ENCODE results near the gene NFIA. TPM values are rescaled to one million over a fixed set of nuclear protein-coding genes. Genes with fewer than 3 reads are reported as not detected.

NFIA gene
- total RNA-seq, 1 experiment from 2014 or later: 65.4 TPM

DNA sequence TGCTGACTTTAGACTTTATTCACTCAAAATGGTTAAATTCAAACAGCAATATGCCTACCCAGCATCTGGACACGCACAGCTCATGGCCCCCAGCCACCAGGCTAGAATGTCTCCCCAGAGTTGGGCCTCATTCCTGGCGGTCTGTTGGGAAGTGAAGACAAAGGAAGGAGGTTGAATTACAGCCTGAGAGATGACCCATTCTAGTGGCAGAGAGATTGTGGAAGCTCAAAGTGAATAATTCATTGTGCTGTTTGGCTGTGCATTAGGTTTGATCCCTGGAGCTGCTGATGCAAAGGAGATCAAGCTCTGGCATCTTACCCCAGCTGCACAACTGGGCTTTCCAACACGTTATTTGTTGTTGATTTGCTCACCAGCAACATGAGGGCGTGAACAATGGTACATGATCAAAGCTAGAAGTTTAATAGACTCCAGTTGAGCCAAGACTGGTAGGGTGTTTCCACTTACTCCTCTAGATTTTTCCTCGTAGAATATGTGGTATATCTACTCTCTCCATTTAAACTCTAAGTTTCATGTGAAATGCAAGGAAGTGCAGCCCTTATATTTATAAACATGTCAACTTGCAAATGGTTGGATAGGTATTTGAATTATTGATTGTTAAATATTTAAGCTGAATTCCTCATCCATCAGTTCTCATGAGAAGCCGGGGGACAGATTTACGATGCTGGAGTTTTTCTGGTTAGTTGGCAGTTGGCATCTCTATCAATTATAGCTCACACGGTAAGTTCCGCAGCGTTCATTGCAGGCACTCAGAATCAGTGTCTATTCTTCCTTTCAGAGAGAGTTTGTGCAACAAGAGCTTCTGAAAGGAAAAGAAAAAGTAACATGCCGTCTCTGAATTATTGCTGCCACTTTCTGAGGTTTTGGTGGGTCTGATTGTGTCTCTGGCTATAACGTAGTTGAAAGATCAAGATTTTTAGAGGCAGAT is 419.9 kb downstream of the NFIA start:
- peaks cover 3% of the 10 kb centered on the region for H3K4me1 ChIP-seq (ENCODE audit: insufficient read depth, low read length, poor library complexity, severe bottlenecking)
- no peaks in the 10 kb centered on the region for H3K9me3 ChIP-seq (ENCODE audit: low read depth, low read length, poor library complexity, severe bottlenecking)
- POLR2A ChIA-PET (ENCODE audit: low non-redundant PET): no interaction called here
- CTCF ChIA-PET: no interaction called here
- H3K27me3 ChIP-seq (replicated peaks; ENCODE audit: insufficient read depth, low read depth, low read length, poor library complexity): no peaks in the 10 kb centered on the region
- H3K4me3 ChIP-seq (ENCODE audit: low read depth, low read length, poor library complexity, severe bottlenecking): no peak overlapping the region
- TF ChIP-seq EZH2 (IDR thresholded peaks at IDR 0.05; ENCODE audit: borderline replicate concordance, low read depth, low read length, poor library complexity, severe bottlenecking) (no peak), CTCF (conservative IDR thresholded peaks at IDR 0.05; ENCODE audit: low read depth, low read length) (no peak)
- no TSS peak for BruUV-seq (replicated peaks)
- intact Hi-C loops (cut with micrococcal nuclease; ENCODE audit: unreplicated experiment): no loop called here
- DNase-seq (ENCODE audit: low spot score): no peak
- H3K27ac ChIP-seq (ENCODE audit: low read depth, low read length, poor library complexity, severe bottlenecking): no peak overlapping the region
- H3K36me3 ChIP-seq (ENCODE audit: insufficient read depth, low read length, poor library complexity, severe bottlenecking): no peaks in the 10 kb centered on the region

- Histone ChIP-seq H3K4me3 (ENCODE audit: low read depth, low read length, poor library complexity, severe bottlenecking) (no peak overlapping the region), H3K9me3 (ENCODE audit: low read depth, low read length, poor library complexity, severe bottlenecking) (no peaks in the 10 kb centered on the region), H3K27me3 (replicated peaks; ENCODE audit: insufficient read depth, low read depth, low read length, poor library complexity) (no peaks in the 10 kb centered on the region), H3K27ac (ENCODE audit: low read depth, low read length, poor library complexity, severe bottlenecking) (no peak overlapping the region), H3K4me1 (ENCODE audit: insufficient read depth, low read length, poor library complexity, severe bottlenecking) (peaks cover 3% of the 10 kb centered on the region), H3K36me3 (ENCODE audit: insufficient read depth, low read length, poor library complexity, severe bottlenecking) (no peaks in the 10 kb centered on the region)
- BruUV-seq (replicated peaks): no TSS peak
- ChIA-PET POLR2A (ENCODE audit: low non-redundant PET) (no interaction called here), CTCF (no interaction called here)
- DNase-seq (ENCODE audit: low spot score): no peak
- intact Hi-C loops (cut with micrococcal nuclease; ENCODE audit: unreplicated experiment): no loop called here
- TF ChIP-seq CTCF (conservative IDR thresholded peaks at IDR 0.05; ENCODE audit: low read depth, low read length) (no peak), EZH2 (IDR thresholded peaks at IDR 0.05; ENCODE audit: borderline replicate concordance, low read depth, low read length, poor library complexity, severe bottlenecking) (no peak)
These were observed 421.9 kb downstream of the NFIA start for GRCh38 chr1:61504305-61504704.

- H3K36me3 ChIP-seq (ENCODE audit: insufficient read depth, low read length, poor library complexity, severe bottlenecking): no peaks in the 10 kb centered on the region
- BruUV-seq (replicated peaks): no TSS peak
- intact Hi-C loops (cut with micrococcal nuclease; ENCODE audit: unreplicated experiment): no loop called here
- peak; percentile 44 for DNase-seq (ENCODE audit: low spot score)
- POLR2A ChIA-PET (ENCODE audit: low non-redundant PET): no interaction called here
- peaks cover 3% of the 10 kb centered on the region for H3K4me1 ChIP-seq (ENCODE audit: insufficient read depth, low read length, poor library complexity, severe bottlenecking)
- no peak for TF ChIP-seq CTCF (conservative IDR thresholded peaks at IDR 0.05; ENCODE audit: low read depth, low read length)
- no peak for TF ChIP-seq EZH2 (IDR thresholded peaks at IDR 0.05; ENCODE audit: borderline replicate concordance, low read depth, low read length, poor library complexity, severe bottlenecking)
- H3K27ac ChIP-seq (ENCODE audit: low read depth, low read length, poor library complexity, severe bottlenecking): no peak overlapping the region
- H3K4me3 ChIP-seq (ENCODE audit: low read depth, low read length, poor library complexity, severe bottlenecking): no peak overlapping the region
- no peaks in the 10 kb centered on the region for H3K27me3 ChIP-seq (replicated peaks; ENCODE audit: insufficient read depth, low read depth, low read length, poor library complexity)
- H3K9me3 ChIP-seq (ENCODE audit: low read depth, low read length, poor library complexity, severe bottlenecking): no peaks in the 10 kb centered on the region
- CTCF ChIA-PET: no interaction called here
These were observed 422.6 kb downstream of the NFIA start for GRCh38 chr1:61504852-61505390.
